Sigmoid colon (tissue), 4 donors: ENCODE results near the gene DAPK3.

ENCODE experiments used
- CTCF ChIP-seq, 4 experiments: fragments of 450-650 bp in 3 of 4; fragments of 200-600 bp in 1 of 4; IDR thresholded peaks; one replicate each; pipeline ENCODE4 v1.5.1; 2016 to 2019; ENCODE audit warnings: antibody characterized with exemption in 4 of 4, mild to moderate bottlenecking in 3 of 4, moderate library complexity in 2 of 4
- EP300 ChIP-seq, 4 donors: sonication (generic); formaldehyde crosslinking; IDR thresholded peaks; one replicate each; pipeline ENCODE4 v1.6.1; 2017; ENCODE audit warnings: antibody characterized with exemption in 4 of 4
- POLR2A ChIP-seq, 2 donors: fragments of 450-650 bp; IDR thresholded peaks; one replicate each; pipeline ENCODE4 v1.6.1; 2016; ENCODE audit warnings: antibody characterized with exemption in 2 of 2, mild to moderate bottlenecking in 2 of 2, moderate library complexity in 2 of 2
- POLR2AphosphoS5 ChIP-seq, 4 donors: sonication (generic); formaldehyde crosslinking; IDR thresholded peaks; one replicate each; pipeline ENCODE4 v1.6.1; 2017; ENCODE audit warnings: antibody characterized with exemption in 4 of 4

- TF ChIP-seq CTCF (IDR thresholded peaks at IDR 0.05), result no peak
- no peak for TF ChIP-seq POLR2A (IDR thresholded peaks at IDR 0.05)
- TF ChIP-seq EP300 (IDR thresholded peaks at IDR 0.05), result no peak
- TF ChIP-seq POLR2AphosphoS5 (IDR thresholded peaks at IDR 0.05), result no peak
Measured at GRCh38 chr19:4007836-4008539, 37.1 kb upstream of the DAPK3 start.
